GM10266 (cell line): ENCODE results near the gene PER3.

ENCODE experiments used
- DNase-seq: peaks from one replicate; pipeline ENCODE4 v3.0.0; 2012; ENCODE audit errors: extremely low spot score
- CTCF ChIP-seq: IDR thresholded peaks from 2 replicates; pipeline ENCODE4 v1.5.1; 2012; ENCODE audit warnings: mild to moderate bottlenecking, low read depth; ENCODE audit not compliant: control insufficient read depth, insufficient read depth; ENCODE audit errors: missing control alignments

PER3 gene

GRCh38 chr1:7850786-7851185, 66.7 kb downstream of the PER3 start:
- TF ChIP-seq CTCF = no peak

DNA sequence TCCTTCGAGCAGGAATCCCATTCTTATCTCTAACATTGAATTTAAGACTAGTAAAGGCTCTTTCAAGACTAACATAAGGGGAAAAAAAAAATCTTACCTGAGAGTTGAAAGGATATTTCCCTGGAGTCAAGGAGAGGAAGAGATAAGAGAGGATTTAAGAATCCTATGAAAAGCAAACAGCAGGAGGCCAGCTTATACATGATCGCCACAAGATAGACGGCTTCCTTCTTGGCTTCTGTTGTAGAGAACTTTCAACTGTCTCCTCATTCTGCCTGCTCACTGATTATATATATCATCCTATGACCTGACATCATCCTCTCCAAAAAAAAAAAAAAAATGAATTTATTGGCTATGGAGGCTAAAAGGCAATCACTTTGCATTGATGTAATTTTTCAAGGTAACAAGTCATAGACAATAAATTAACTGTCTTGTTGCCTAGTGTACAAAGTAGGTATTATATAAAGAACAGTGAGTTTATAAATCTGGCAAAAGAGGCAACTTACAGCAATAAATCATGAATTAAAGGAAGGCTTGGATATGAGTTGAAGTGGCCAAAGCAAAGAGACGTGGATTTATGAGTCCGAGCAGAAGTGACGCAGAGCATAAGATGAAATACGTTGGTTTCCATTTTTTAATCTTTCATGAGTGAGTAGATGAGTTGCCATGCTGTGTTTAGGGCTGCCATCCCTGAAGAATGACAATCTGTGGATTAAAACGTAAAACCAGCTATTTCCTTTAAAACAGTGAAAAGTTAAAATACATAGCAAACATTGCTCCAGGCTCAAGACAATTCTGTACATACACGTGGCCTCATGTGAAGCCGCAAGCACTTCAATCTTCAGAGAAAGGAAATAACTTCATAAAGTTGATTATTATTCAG, 69.0 kb downstream of the PER3 start, which contains the start of gene UTS2:
Gene UTS2 (minus strand): TSS at position 262 of the 880 bp plus-strand sequence. CDS start 62 bp downstream, at position 200.
- no peak for TF ChIP-seq CTCF
- DNase-seq = no peak

More at GRCh38 chr1:7850786-7851185, 66.7 kb downstream of the PER3 start:
- no peak for DNase-seq

GRCh38 chr1:7853684-7854026, 69.6 kb downstream of the PER3 start:
- no peak for DNase-seq
- TF ChIP-seq CTCF = no peak

- TF ChIP-seq CTCF = no peak
- DNase-seq = no peak
Observed at GRCh38 chr1:7856345-7856744, 72.3 kb downstream of the PER3 start.

DNA sequence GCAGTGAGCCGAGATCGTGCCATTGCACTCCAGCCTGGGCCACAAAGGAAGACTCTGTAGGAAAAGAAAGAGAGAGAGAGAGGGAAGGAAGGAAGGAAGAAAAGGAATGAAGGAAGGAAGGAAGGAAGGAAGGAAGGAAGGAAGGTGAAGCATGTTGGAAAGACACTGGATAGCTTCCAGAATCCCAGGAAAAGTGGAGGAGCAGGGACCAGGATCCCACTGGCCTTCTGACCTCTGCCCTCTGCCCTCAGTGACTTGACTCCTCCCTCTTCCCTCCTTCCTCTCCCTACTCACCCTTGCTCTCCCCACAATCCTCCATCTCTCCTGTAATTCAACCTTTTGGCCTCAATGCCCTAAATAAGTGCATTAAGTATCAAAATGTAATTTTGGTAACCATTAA, 72.9 kb downstream of the PER3 start:
- TF ChIP-seq CTCF = no peak
- DNase-seq = no peak

- no peak for DNase-seq
- no peak for TF ChIP-seq CTCF
Observed at GRCh38 chr1:7857985-7858384, 73.9 kb downstream of the PER3 start.

GRCh38 chr1:7859406-7859805, 75.3 kb downstream of the PER3 start:
- no peak for DNase-seq
- no peak for TF ChIP-seq CTCF
